SK-N-SH (cell line): ENCODE data around the gene FAIM2. TPM values are rescaled to one million over a fixed set of nuclear protein-coding genes. Genes with fewer than 3 reads are reported as not detected.
A peak's percentile ranks its signal among the peaks of the same experiment; 100 is the strongest.

ENCODE experiments used
- CHD2 ChIP-seq: fragments of 150-350 bp; IDR thresholded peaks from 2 replicates; pipeline ENCODE4 v1.6.1; 2018; ENCODE audit warnings: low read length; ENCODE audit not compliant: partially characterized antibody
- ELF1 ChIP-seq: IDR thresholded peaks from 2 replicates; pipeline ENCODE4 v1.4.0; 2012
- FOSL2 ChIP-seq: IDR thresholded peaks from 2 replicates; pipeline ENCODE4 v1.4.0; 2012; ENCODE audit warnings: low read depth, mild to moderate bottlenecking, moderate library complexity, borderline replicate concordance
- GABPA ChIP-seq: IDR thresholded peaks from 2 replicates; pipeline ENCODE4 v1.4.0; 2012; ENCODE audit warnings: low read depth, mild to moderate bottlenecking
- GATA2 ChIP-seq: sonication (generic); formaldehyde crosslinking; IDR thresholded peaks from 2 replicates; pipeline ENCODE4 v1.5.0; 2020; ENCODE audit warnings: mild to moderate bottlenecking, missing genetic modification reagents
- IRF3 ChIP-seq: fragments of 150-350 bp; IDR thresholded peaks from 2 replicates; pipeline ENCODE4 v1.6.1; 2016; ENCODE audit warnings: mild to moderate bottlenecking, low read depth, low read length
- JUND ChIP-seq: IDR thresholded peaks from 2 replicates; pipeline ENCODE4 v1.4.0; 2012
- NFIC ChIP-seq: IDR thresholded peaks from 2 replicates; pipeline ENCODE4 v1.4.0; 2012; ENCODE audit warnings: borderline replicate concordance
- NRF1 ChIP-seq: IDR thresholded peaks from 2 replicates; pipeline ENCODE4 v1.6.1; 2012; ENCODE audit warnings: low read depth, mild to moderate bottlenecking, low read length
- RCOR1 ChIP-seq: fragments of 150-350 bp; IDR thresholded peaks from 2 replicates; pipeline ENCODE4 v1.6.1; 2017; ENCODE audit warnings: antibody characterized with exemption, low read length
- REST ChIP-seq: IDR thresholded peaks from 2 replicates; pipeline ENCODE4 v1.6.1; 2012; ENCODE audit warnings: mild to moderate bottlenecking, low read depth, low read length, moderate library complexity
- RFX5 ChIP-seq: IDR thresholded peaks from 2 replicates; pipeline ENCODE4 v1.6.1; 2012; ENCODE audit warnings: mild to moderate bottlenecking, improper control_type of control experiment, low read length
- RXRA ChIP-seq: IDR thresholded peaks from 2 replicates; pipeline ENCODE4 v1.4.0; 2012; ENCODE audit warnings: low read depth, mild to moderate bottlenecking, borderline replicate concordance
- SIN3A ChIP-seq: IDR thresholded peaks from 2 replicates; pipeline ENCODE4 v1.6.1; 2012; ENCODE audit warnings: low read depth, mild to moderate bottlenecking, low read length, moderate library complexity, borderline replicate concordance
- SMC3 ChIP-seq: IDR thresholded peaks from 2 replicates; pipeline ENCODE4 v1.6.1; 2012; ENCODE audit warnings: low read depth, low read length, improper control_type of control experiment
- TAF1 ChIP-seq: IDR thresholded peaks from 2 replicates; pipeline ENCODE4 v1.6.1; 2012; ENCODE audit warnings: low read depth, mild to moderate bottlenecking, low read length, moderate library complexity, borderline replicate concordance
- TCF12 ChIP-seq: IDR thresholded peaks from 2 replicates; pipeline ENCODE4 v1.4.0; 2012
- USF2 ChIP-seq: fragments of 150-350 bp; IDR thresholded peaks from 2 replicates; pipeline ENCODE4 v1.6.1; 2017; ENCODE audit warnings: antibody characterized with exemption, low read length, low read depth, borderline replicate concordance
- polyA plus RNA-seq, 3 experiments: library from polyadenylated mRNA; depleted of rRNA; stranded (reverse); fragments of >200 nt; gene quantifications; 2 replicates each; pipeline ENCODE4 v1.2.3, GENCODE V29; 2012

The FAIM2 gene
- polyA plus RNA-seq, 1 of the 3 experiments (the other 2 are of a cell fraction), result 11.3 TPM

- TF ChIP-seq SIN3A, result 0 out of 2 replicates have a peak, but pooled peaks have one; percentile 29
- no peak for TF ChIP-seq USF2
- no peak for TF ChIP-seq SMC3
- peak; percentile 57 for TF ChIP-seq NRF1
- no peak for TF ChIP-seq IRF3
- peak; percentile 44 for TF ChIP-seq TAF1
- TF ChIP-seq JUND, result no peak
- TF ChIP-seq RFX5, result no peak; the same call in 1 of the 2 replicates
- peak; percentile 54 for TF ChIP-seq CHD2
- TF ChIP-seq TCF12, result peak; percentile 59; the same call in 1 of the 2 replicates
- TF ChIP-seq GABPA, result peak; percentile 50
- TF ChIP-seq NFIC, result no peak
- TF ChIP-seq REST, result no peak
- TF ChIP-seq RXRA, result no peak
- no peak for TF ChIP-seq GATA2
- no peak for TF ChIP-seq RCOR1
- peak; percentile 73 for TF ChIP-seq ELF1
- TF ChIP-seq FOSL2, result no peak
These were observed 75.3 kb downstream of the FAIM2 start, which contains the start of gene NCKAP5L (continued) for GRCh38 chr12:49828133-49829091.
